Keratinocyte (primary cell): Measurements from ENCODE around the gene SERINC5. TPM values are rescaled to one million over a fixed set of nuclear protein-coding genes. Genes with fewer than 3 reads are reported as not detected.

Experiments
- DNase-seq: peaks from one replicate; pipeline ENCODE4 v3.0.0-alpha.2; 2011; ENCODE audit warnings: low read depth, missing footprints, low spot score
- FAIRE-seq: peaks from 2 replicates; lab custom pipeline; 2011; peaks lifted over from hg19 to GRCh38; lab: Jason Lieb, UNC
- H2AFZ ChIP-seq: 2 replicates; pipeline ENCODE4 v1.6.0; 2012; ENCODE audit warnings: low read length, control low read depth, inconsistent platforms; ENCODE audit not compliant: control insufficient read depth
- H3K27ac ChIP-seq: 2 replicates; pipeline ENCODE4 v1.5.1; 2011; ENCODE audit warnings: low read length; ENCODE audit not compliant: control insufficient read depth, insufficient read depth
- H3K27me3 ChIP-seq: 3 replicates; pipeline ENCODE4 v1.6.0; 2011; ENCODE audit warnings: low read length; ENCODE audit not compliant: control insufficient read depth, insufficient read depth; ENCODE audit errors: extremely low read depth
- H3K36me3 ChIP-seq, 2 experiments: 2 replicates in 1 of 2; 3 replicates in 1 of 2; pipeline ENCODE4 v1.5.1; 2011; ENCODE audit warnings: low read length in 2 of 2, mild to moderate bottlenecking in 1 of 2; ENCODE audit not compliant: control insufficient read depth in 2 of 2, insufficient read depth in 2 of 2; ENCODE audit errors: extremely low read depth in 1 of 2
- H3K4me1 ChIP-seq: 3 replicates; pipeline ENCODE4 v1.5.1; 2011; ENCODE audit warnings: low read length; ENCODE audit not compliant: control insufficient read depth, insufficient read depth; ENCODE audit errors: extremely low read depth
- H3K4me2 ChIP-seq: 3 replicates; pipeline ENCODE4 v1.6.0; 2011; ENCODE audit warnings: low read depth, low read length; ENCODE audit not compliant: control insufficient read depth, insufficient read depth; ENCODE audit errors: extremely low read depth
- H3K4me3 ChIP-seq, 3 experiments: fragments of 200-600 bp in 1 of 3; sonication (generic) in 1 of 3; 2 replicates in 2 of 3; 3 replicates in 1 of 3; pipeline ENCODE4 v1.5.1; 2011 to 2016; ENCODE audit warnings: low read length in 3 of 3, mild to moderate bottlenecking in 3 of 3, control low read depth in 2 of 3, inconsistent platforms in 1 of 3, low read depth in 1 of 3, mixed read lengths in 1 of 3, mixed run types in 1 of 3, moderate library complexity in 1 of 3; ENCODE audit not compliant: control insufficient read depth in 2 of 3, insufficient read depth in 2 of 3; ENCODE audit errors: extremely low read depth in 1 of 3
- H3K79me2 ChIP-seq: 2 replicates; pipeline ENCODE4 v1.6.0; 2012; ENCODE audit warnings: low read length; ENCODE audit not compliant: control insufficient read depth, insufficient read depth
- H3K9ac ChIP-seq: 3 replicates; pipeline ENCODE4 v1.6.0; 2011; ENCODE audit warnings: low read length; ENCODE audit not compliant: control insufficient read depth, insufficient read depth; ENCODE audit errors: extremely low read depth
- H3K9me1 ChIP-seq: 3 replicates; pipeline ENCODE4 v1.6.0; 2011; ENCODE audit warnings: low read length; ENCODE audit not compliant: control insufficient read depth, insufficient read depth; ENCODE audit errors: extremely low read depth
- H3K9me3 ChIP-seq: 2 replicates; pipeline ENCODE4 v1.5.1; 2012; ENCODE audit warnings: low read depth, low read length; ENCODE audit not compliant: control insufficient read depth
- H4K20me1 ChIP-seq: 3 replicates; pipeline ENCODE4 v1.6.0; 2011; ENCODE audit warnings: low read length; ENCODE audit not compliant: control insufficient read depth, insufficient read depth; ENCODE audit errors: extremely low read depth
- CTCF ChIP-seq, 3 experiments: IDR thresholded peaks in 1 of 3; conservative IDR thresholded peaks in 1 of 3; optimal IDR thresholded peaks in 1 of 3; 2 replicates in 2 of 3; 3 replicates in 1 of 3; pipeline versions ENCODE3 to v1.5.1; 2011; ENCODE audit warnings: low read length in 3 of 3, mild to moderate bottlenecking in 3 of 3, moderate library complexity in 2 of 3, control low read depth in 1 of 3, inconsistent platforms in 1 of 3; ENCODE audit not compliant: insufficient read depth in 2 of 3; ENCODE audit errors: extremely low read depth in 1 of 3
- EZH2 ChIP-seq: IDR thresholded peaks from one replicate; pipeline ENCODE4 v1.6.1; 2012; ENCODE audit warnings: inconsistent platforms, mild to moderate bottlenecking, low read length, moderate library complexity
- dilution Hi-C: fragments of 300-500 bp; cut with MboI; formaldehyde crosslinking; loops from one replicate; pipeline ENCODE4 v1.7.0; 2020; ENCODE audit warnings: low sequenced_read_pairs; ENCODE audit not compliant: extremely low pct_ligation_motif_present
- polyA plus RNA-seq, 5 experiments: library from polyadenylated mRNA; depleted of rRNA in 3 of 5; stranded (reverse) in 3 of 5; stranded (forward) in 1 of 5; unstranded in 1 of 5; fragments of >200 nt; gene quantifications; 1 replicate in 1 of 5; 2 replicates in 3 of 5; 3 replicates in 1 of 5; pipeline versions ENCODE4 v1.2.1 to v1.2.3, GENCODE V29; 2011 to 2012; ENCODE audit warnings: missing spikeins in 2 of 5, low read depth in 1 of 5, low replicate concordance in 1 of 5

The SERINC5 gene
- polyA plus RNA-seq, 1 donor (not counting 4 experiments of a cell fraction or from before 2014, with no cell fraction given) = 20.0 TPM

- Histone ChIP-seq H3K4me3 (no peak overlapping the region), H3K4me1 (no peaks in the 10 kb centered on the region), H3K27me3 (no peaks in the 10 kb centered on the region), H3K9ac (no peak overlapping the region), H3K4me2 (no peak overlapping the region), H3K9me3 (no peaks in the 10 kb centered on the region), H4K20me1 (peaks cover 4% of the 10 kb centered on the region), H2AFZ (no peak overlapping the region), H3K27ac (no peak overlapping the region), H3K79me2 (peaks cover 41% of the 10 kb centered on the region), H3K36me3 (peaks cover 7% of the 10 kb centered on the region in 2 experiments), H3K9me1 (no peaks in the 10 kb centered on the region)
- DNase-seq (no peak), FAIRE-seq (no peak)
- dilution Hi-C loops = no loop called here
- TF ChIP-seq EZH2 (no peak), CTCF (optimal IDR thresholded peaks at IDR 0.05 in 1 of 3, IDR thresholded peaks at IDR 0.05 in 1 of 3, conservative IDR thresholded peaks at IDR 0.05 in 1 of 3; ENCODE audit: extremely low read depth in 1 of 3, insufficient read depth in 2 of 3, low read length in 3 of 3) (no peak)
Measured at GRCh38 chr5:80206282-80206681, 49.6 kb downstream of the SERINC5 start.

- H3K36me3 ChIP-seq = peaks cover 5 to 7% of the 10 kb centered on the region in 2 experiments
- no peak overlapping the region for H3K4me3 ChIP-seq
- no peaks in the 10 kb centered on the region for H3K9me1 ChIP-seq
- FAIRE-seq (no peak), DNase-seq (no peak)
- peaks cover 4% of the 10 kb centered on the region for H4K20me1 ChIP-seq
- no peak overlapping the region for H3K27ac ChIP-seq
- H3K79me2 ChIP-seq = peaks cover 38% of the 10 kb centered on the region
- H3K9me3 ChIP-seq = no peaks in the 10 kb centered on the region
- dilution Hi-C loops = no loop called here
- H3K4me2 ChIP-seq = no peak overlapping the region
- no peaks in the 10 kb centered on the region for H3K4me1 ChIP-seq
- no peaks in the 10 kb centered on the region for H3K27me3 ChIP-seq
- H3K9ac ChIP-seq = no peak overlapping the region
- H2AFZ ChIP-seq = no peak overlapping the region
- no peak for TF ChIP-seq CTCF (optimal IDR thresholded peaks at IDR 0.05 in 1 of 3, IDR thresholded peaks at IDR 0.05 in 1 of 3, conservative IDR thresholded peaks at IDR 0.05 in 1 of 3; ENCODE audit: extremely low read depth in 1 of 3, insufficient read depth in 2 of 3, low read length in 3 of 3)
- TF ChIP-seq EZH2 = no peak
Measured at GRCh38 chr5:80205846-80206245, 50.0 kb downstream of the SERINC5 start.
